GM19099 (cell line): ENCODE measurements around the gene MRPS31.

Experiments
- POLR2A ChIP-seq: IDR thresholded peaks from 3 replicates; pipeline ENCODE4 v1.6.1; 2011; ENCODE audit warnings: low read depth; ENCODE audit not compliant: insufficient read length; ENCODE audit errors: extremely low read depth

The MRPS31 gene

GRCh38 chr13:40770934-40771618 lies at the start of gene MRPS31:
TSS of gene MRPS31 (minus strand) at chr13:40771190. CDS start at chr13:40771136, 54 bp downstream.
- peak; percentile 89 for TF ChIP-seq POLR2A

- TF ChIP-seq POLR2A: no peak
These were observed 48.9 kb upstream of the MRPS31 start for GRCh38 chr13:40819797-40820315.

GRCh38 chr13:40818926-40819325 lies 47.9 kb upstream of the MRPS31 start:
- no peak for TF ChIP-seq POLR2A

GRCh38 chr13:40814803-40815202 lies 43.8 kb upstream of the MRPS31 start:
- no peak for TF ChIP-seq POLR2A

GRCh38 chr13:40813667-40814454 lies 42.9 kb upstream of the MRPS31 start:
- TF ChIP-seq POLR2A: no peak

- no peak for TF ChIP-seq POLR2A
These were observed 41.9 kb upstream of the MRPS31 start for GRCh38 chr13:40812724-40813445.

- no peak for TF ChIP-seq POLR2A
These were observed 41.1 kb upstream of the MRPS31 start for GRCh38 chr13:40812102-40812501.

GRCh38 chr13:40809471-40809870 lies 38.5 kb upstream of the MRPS31 start:
- TF ChIP-seq POLR2A: no peak

GRCh38 chr13:40806241-40806640 lies 35.3 kb upstream of the MRPS31 start:
- no peak for TF ChIP-seq POLR2A

GRCh38 chr13:40803316-40803715 lies 32.3 kb upstream of the MRPS31 start:
- TF ChIP-seq POLR2A: no peak

- no peak for TF ChIP-seq POLR2A
These were observed 30.5 kb upstream of the MRPS31 start for GRCh38 chr13:40801255-40802217.

GRCh38 chr13:40800559-40800958 lies 29.6 kb upstream of the MRPS31 start:
- no peak for TF ChIP-seq POLR2A

- TF ChIP-seq POLR2A: no peak
These were observed 28.5 kb upstream of the MRPS31 start for GRCh38 chr13:40799508-40799907.

- no peak for TF ChIP-seq POLR2A
These were observed 27.4 kb upstream of the MRPS31 start for GRCh38 chr13:40798380-40798779.
